ENCODE results near the gene IFNLR1. TPM values are rescaled to one million over a fixed set of nuclear protein-coding genes. Genes with fewer than 3 reads are reported as not detected.

IFNLR1 gene
- total RNA-seq, 1 experiment from 2014 or later = 9.6 TPM

DNA sequence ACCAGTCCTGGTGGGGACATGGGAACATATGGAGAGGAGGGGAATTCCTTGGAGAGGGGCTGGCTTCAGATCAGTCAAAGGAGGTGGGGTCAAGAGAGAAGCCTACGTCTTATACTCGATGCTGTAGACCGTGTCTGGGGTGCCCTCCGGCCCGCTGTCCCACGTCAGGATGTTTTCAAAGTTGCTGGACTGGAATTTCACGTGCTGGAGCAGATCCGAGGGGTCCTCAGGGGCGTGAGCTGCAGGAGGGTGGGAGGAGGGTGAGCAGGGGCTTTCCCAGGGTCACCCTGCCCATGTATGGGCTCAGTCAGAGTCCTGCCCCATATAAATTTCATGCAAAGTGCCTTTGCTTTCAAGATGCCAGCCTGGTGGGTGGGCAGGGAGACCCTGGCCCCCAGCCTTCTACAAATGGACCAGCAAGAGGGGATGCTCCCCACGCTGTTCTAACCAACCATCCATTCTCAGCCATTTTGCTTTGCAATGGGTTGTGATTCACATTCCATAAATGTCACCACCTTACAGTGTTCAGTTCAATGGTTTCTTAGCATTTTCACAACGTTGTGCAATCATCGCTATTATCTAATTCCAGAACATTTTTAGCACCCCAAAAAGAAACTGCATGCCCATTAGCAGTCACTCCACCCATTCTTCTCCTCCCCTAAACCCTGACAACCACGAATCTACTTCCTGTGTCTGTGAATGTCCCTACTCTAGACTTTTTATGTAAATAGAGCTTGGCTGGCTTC, 48.4 kb downstream of the IFNLR1 start:
- Mint-ChIP-seq H3K4me3 (no peak overlapping the region), H3K27ac (no peak overlapping the region), H3K4me1 (peaks cover 9 to 14% of the 10 kb centered on the region in 2 experiments), H3K27me3 (ENCODE audit: low read depth) (peaks cover 2% of the 10 kb centered on the region), H3K36me3 (ENCODE audit: insufficient read depth in 1 of 3, low read depth in 3 of 3) (no peaks in the 10 kb centered on the region), H3K9me3 (no peaks in the 10 kb centered on the region)
- DNase-seq = no peak
- Histone ChIP-seq H3K23ac (ENCODE audit: insufficient read length, low read depth, low read length) (no peak overlapping the region), H3K9me3 (ENCODE audit: control insufficient read depth, low read depth, low read length) (no peaks in the 10 kb centered on the region), H2BK12ac (ENCODE audit: insufficient read length, low read depth, low read length) (no peak overlapping the region), H3K4me1 (ENCODE audit: insufficient read depth, low read length) (no peaks in the 10 kb centered on the region), H3K79me2 (ENCODE audit: insufficient read depth, low read length) (no peaks in the 10 kb centered on the region), H3K4me2 (ENCODE audit: insufficient read depth, insufficient read length, low read length) (no peak overlapping the region), H3T11ph (ENCODE audit: low read length) (no peak overlapping the region), H4K91ac (ENCODE audit: insufficient read length, low read depth, low read length) (no peak overlapping the region), H2AK5ac (ENCODE audit: insufficient read length, low read length) (no peak overlapping the region), H3K23me2 (ENCODE audit: insufficient read length, low read depth, low read length, poor library complexity, severe bottlenecking) (no peaks in the 10 kb centered on the region), H3K56ac (ENCODE audit: insufficient read length, low read depth, low read length) (no peak overlapping the region), H3K4ac (ENCODE audit: low read depth, low read length) (no peak overlapping the region), H4K5ac (ENCODE audit: insufficient read length, low read depth, low read length) (no peak overlapping the region), H2BK20ac (ENCODE audit: low read depth, low read length, poor library complexity, severe bottlenecking) (no peak overlapping the region), H3K79me1 (ENCODE audit: insufficient read depth, low read depth, low read length, poor library complexity, severe bottlenecking) (no peaks in the 10 kb centered on the region), H2BK5ac (ENCODE audit: insufficient read length, low read length) (no peak overlapping the region), H4K8ac (replicated peaks; ENCODE audit: insufficient read length, low read depth, low read length) (no peak overlapping the region), H3K14ac (ENCODE audit: insufficient read depth, low read length) (no peak overlapping the region), H3K9ac (ENCODE audit: extremely low read depth, insufficient read length, low read length) (no peak overlapping the region), H3K18ac (ENCODE audit: insufficient read length, low read depth, low read length) (no peak overlapping the region), H2BK15ac (ENCODE audit: low read depth, low read length) (no peak overlapping the region), H3K27ac (ENCODE audit: insufficient read length, low read depth, low read length) (no peak overlapping the region), H2BK120ac (ENCODE audit: low read depth, low read length, poor library complexity, severe bottlenecking) (no peak overlapping the region), H4K20me1 (ENCODE audit: control insufficient read depth, insufficient read depth, insufficient read length) (no peaks in the 10 kb centered on the region), H2AFZ (ENCODE audit: low read length) (no peak overlapping the region), H3K27me3 (ENCODE audit: insufficient read depth, low read length) (no peaks in the 10 kb centered on the region)
- no CpG with 5 or more reads among the region's 13 CpGs for WGBS (ENCODE audit: extremely low coverage, insufficient read length, low lambda C conversion rate)
- TF ChIP-seq CTCF (conservative IDR thresholded peaks at IDR 0.05) = no peak

All from H9 (cell line).